Measurements from ENCODE around the gene RPS19. TPM values are rescaled to one million over a fixed set of nuclear protein-coding genes. Genes with fewer than 3 reads are reported as not detected.
"Not testable (repeated sequence)": the region's sequence is repeated elsewhere in the genome, so short reads cannot be mapped to it uniquely, and the experiment has no call there.

Gene RPS19
- polyA plus RNA-seq, 2 of the 4 experiments (the other 2 are of a cell fraction), result 3,564 to 7,778 TPM

- peak; percentile 48; the same call in 1 of the 2 replicates for TF ChIP-seq MAX (IDR thresholded peaks at IDR 0.05)
- peak; percentile 70 for TF ChIP-seq BCL3 (IDR thresholded peaks at IDR 0.05)
- TF ChIP-seq SMC3 (IDR thresholded peaks at IDR 0.05), result peak; percentile 83
- TF ChIP-seq JUN (IDR thresholded peaks at IDR 0.05), result peak; percentile 75 to 86; a peak in 4 of 5 replicates
- TF ChIP-seq CBX2 (IDR thresholded peaks at IDR 0.05; ENCODE audit: borderline replicate concordance, low read depth), result no peak
- peak; percentile 69 for TF ChIP-seq GATA3 (IDR thresholded peaks at IDR 0.05; ENCODE audit: borderline replicate concordance)
- TF ChIP-seq FOSB (CRISPR knock-in tag; IDR thresholded peaks at IDR 0.05), result peak; percentile 98
- no peak for TF ChIP-seq MAFK (IDR thresholded peaks at IDR 0.05; ENCODE audit: partially characterized antibody)
- no peak for TF ChIP-seq PHF8 (IDR thresholded peaks at IDR 0.05; ENCODE audit: borderline replicate concordance, low read depth)
- TF ChIP-seq E2F6 (IDR thresholded peaks at IDR 0.05; ENCODE audit: borderline replicate concordance, low read depth), result peak; percentile 31; the same call in 1 of the 2 replicates
- TF ChIP-seq CBX8 (IDR thresholded peaks at IDR 0.05), result no peak
- no peak for TF ChIP-seq USF2 (IDR thresholded peaks at IDR 0.05)
These were observed 13.0 kb downstream of the RPS19 start (continued) for GRCh38 chr19:41872775-41873647.

GRCh38 chr19:41875973-41876372 is 15.9 kb downstream of the RPS19 start:
- DNase-seq (ENCODE audit: low read depth in 1 of 2, low spot score in 1 of 2); H3K4me3 ChIP-seq; ATAC-seq; H3K4me1 ChIP-seq; FAIRE-seq; H3K27ac ChIP-seq; H3K4me2 ChIP-seq; H3K9me3 ChIP-seq: not testable (repeated sequence)
- POLR2A ChIA-PET, result interaction anchor here (0.6 to 1.0 kb wide), 3 partner anchors 16 to 461 kb away, joined by 3 to 5 read pairs (median 3); partner anchors contain the start of gene RPS19
- CTCF ChIA-PET, result interaction anchor here (0.7 to 8.4 kb wide), 10 partner anchors 10 to 159 kb away, joined by 4 to 87 read pairs (median 7); partner anchors contain the start of genes ERFL, RABAC1 and RPS19
- 62% methylated on average over 3 of the region's 3 CpGs for WGBS (ENCODE audit: missing lambda C conversion rate)

GRCh38 chr19:41876847-41877832 is 17.1 kb downstream of the RPS19 start, which contains the start of gene CD79A:
CD79A (plus strand) TSS chr19:41877279; CDS start chr19:41877305, 26 bp downstream.
- Histone ChIP-seq H3K27ac (peak within 1 kb of the TSS in 1 of 2 experiments; percentile 2; a peak in 3 of 6 replicates), H3K4me2 (no peak within 1 kb of the TSS), H3K9me3 (no peaks in the 10 kb centered on the region), H3K4me3 (no peak within 1 kb of the TSS), H3K4me1 (peaks cover 10% of the 10 kb centered on the region)
- ChIA-PET POLR2A (interaction anchor here (0.9 kb wide), 1 partner anchor 17 kb away, joined by 5 read pairs; the partner anchor contains the start of gene RPS19), CTCF (interaction anchor here (1.1 to 8.4 kb wide), 10 partner anchors 9 to 81 kb away, joined by 3 to 87 read pairs (median 5); partner anchors contain the start of genes ERFL, RABAC1 and RPS19)
- FAIRE-seq (no peak), DNase-seq (ENCODE audit: low read depth in 1 of 2, low spot score in 1 of 2) (no peak), ATAC-seq (no peak)
- TF ChIP-seq USF2 (IDR thresholded peaks at IDR 0.05) (0 out of 2 replicates have a peak, but pooled peaks have one; percentile 8), HOXB13 (CRISPR knock-in tag; IDR thresholded peaks at IDR 0.05; ENCODE audit: low read depth) (no peak)
- 78% methylated on average over 8 of the region's 9 CpGs for WGBS (ENCODE audit: missing lambda C conversion rate)
